ENCODE results near the gene HOXA11. TPM values are rescaled to one million over a fixed set of nuclear protein-coding genes. Genes with fewer than 3 reads are reported as not detected.

Gene HOXA11
- total and polyA plus RNA-seq, 8 donors: 5.2 TPM; not detected in 7

- peaks cover 49 to 100% (median 98%) of the 10 kb centered on the region in 3 donors for H3K27me3 ChIP-seq
- TF ChIP-seq CTCF (IDR thresholded peaks at IDR 0.05) (no peak), POLR2A (IDR thresholded peaks at IDR 0.05) (no peak)
- H3K4me1 ChIP-seq: peaks cover 27 to 45% (median 40%) of the 10 kb centered on the region in 4 donors
- H3K4me3 ChIP-seq: peak within 1 kb of the TSS; percentile 38 to 54 (median 45)
- peak in 1 of 2 donors; percentile 22 for DNase-seq
- intact Hi-C loops (cut with DNase I; ENCODE audit: low total_unique reads): loop anchor here (10.0 kb wide), 1 partner anchor 1299 kb away; no protein-coding TSS in a partner anchor
- WGBS, 5 donors: 8 to 18% (median 10%) methylated on average over 50 to 82 of the region's 82 CpGs
- H3K27ac ChIP-seq: no peak within 1 kb of the TSS
- H3K36me3 ChIP-seq: no peaks in the 10 kb centered on the region
- peaks cover 0 to 18% (median 0%) of the 10 kb centered on the region in 4 donors for H3K9me3 ChIP-seq
Measured at GRCh38 chr7:27173956-27174873, 10.8 kb downstream of the HOXA11 start, which contains the start of gene HOXA10. HOXA10 (minus strand) TSS chr7:27174320; CDS start chr7:27174306, 14 bp downstream.

GRCh38 chr7:27173511-27173955, 11.5 kb downstream of the HOXA11 start:
- intact Hi-C loops (cut with DNase I; ENCODE audit: low total_unique reads): loop anchor here (10.0 kb wide), 1 partner anchor 1299 kb away; no protein-coding TSS in a partner anchor
- Histone ChIP-seq H3K27ac (no peak overlapping the region), H3K4me1 (peaks cover 27 to 46% (median 42%) of the 10 kb centered on the region in 4 donors), H3K36me3 (no peaks in the 10 kb centered on the region), H3K27me3 (peaks cover 53 to 100% (median 100%) of the 10 kb centered on the region in 3 donors), H3K4me3 (peak overlapping the region; percentile 38 to 54 (median 45)), H3K9me3 (peaks cover 0 to 18% (median 0%) of the 10 kb centered on the region in 4 donors)
- DNase-seq: peak in 1 of 2 donors; percentile 28
- 0 to 6% (median 3%) methylated on average over 11 to 59 of the region's 59 CpGs for WGBS, 5 donors
- TF ChIP-seq POLR2A (IDR thresholded peaks at IDR 0.05) (no peak), CTCF (IDR thresholded peaks at IDR 0.05) (no peak), EP300 (IDR thresholded peaks at IDR 0.05) (no peak), POLR2AphosphoS5 (IDR thresholded peaks at IDR 0.05) (no peak)

GRCh38 chr7:27172823-27173510, 12.1 kb downstream of the HOXA11 start:
- intact Hi-C loops (cut with DNase I; ENCODE audit: low total_unique reads): loop anchor here (10.0 kb wide), 1 partner anchor 1298 kb away; no protein-coding TSS in a partner anchor
- Histone ChIP-seq H3K36me3 (no peaks in the 10 kb centered on the region), H3K4me1 (peaks cover 27 to 46% (median 42%) of the 10 kb centered on the region in 4 donors), H3K27me3 (peaks cover 57 to 100% (median 100%) of the 10 kb centered on the region in 3 donors), H3K9me3 (peaks cover 0 to 18% (median 0%) of the 10 kb centered on the region in 4 donors), H3K27ac (no peak overlapping the region), H3K4me3 (peak overlapping the region; percentile 38 to 54 (median 45))
- TF ChIP-seq POLR2A (IDR thresholded peaks at IDR 0.05) (no peak), CTCF (IDR thresholded peaks at IDR 0.05) (no peak), EP300 (IDR thresholded peaks at IDR 0.05) (no peak), POLR2AphosphoS5 (IDR thresholded peaks at IDR 0.05) (no peak)
- DNase-seq: peak in 1 of 2 donors; percentile 20
- WGBS, 5 donors: 2 to 6% (median 4%) methylated on average over 32 to 58 of the region's 58 CpGs

GRCh38 chr7:27172315-27172774, 12.7 kb downstream of the HOXA11 start:
- intact Hi-C loops (cut with DNase I; ENCODE audit: low total_unique reads): loop anchor here (10.0 kb wide), 1 partner anchor 1298 kb away; no protein-coding TSS in a partner anchor
- Histone ChIP-seq H3K27ac (no peak overlapping the region), H3K4me1 (peaks cover 27 to 46% (median 42%) of the 10 kb centered on the region in 4 donors), H3K4me3 (peak overlapping the region in 1 of 4 donors; percentile 54), H3K27me3 (peaks cover 60 to 100% (median 100%) of the 10 kb centered on the region in 3 donors), H3K9me3 (peaks cover 0 to 18% (median 0%) of the 10 kb centered on the region in 4 donors), H3K36me3 (no peaks in the 10 kb centered on the region)
- 8 to 23% (median 13%) methylated on average over 10 of the region's 10 CpGs for WGBS, 5 donors
- TF ChIP-seq CTCF (IDR thresholded peaks at IDR 0.05) (no peak), POLR2A (IDR thresholded peaks at IDR 0.05) (no peak), EP300 (IDR thresholded peaks at IDR 0.05) (no peak), POLR2AphosphoS5 (IDR thresholded peaks at IDR 0.05) (no peak)
- no peak for DNase-seq
